GM12892 (cell line): ENCODE measurements around the gene GAD1.

Experiments
- POLR2A ChIP-seq: IDR thresholded peaks from 2 replicates; pipeline ENCODE4 v1.6.1; 2011; ENCODE audit warnings: low read depth, low read length, control low read depth
- POLR2AphosphoS5 ChIP-seq: IDR thresholded peaks from 2 replicates; pipeline ENCODE4 v1.6.1; 2011; ENCODE audit warnings: low read depth, low read length, control low read depth
- TAF1 ChIP-seq: IDR thresholded peaks from 2 replicates; pipeline ENCODE4 v1.6.1; 2011; ENCODE audit warnings: low read depth, mild to moderate bottlenecking, control low read depth, low read length, borderline replicate concordance

GRCh38 chr2:170896622-170897021 is 79.9 kb downstream of the GAD1 start:
- TF ChIP-seq POLR2A = no peak
- no peak for TF ChIP-seq POLR2AphosphoS5
- no peak for TF ChIP-seq TAF1
